Mammary epithelial cell (primary cell): Measurements from ENCODE around the gene TMEM205.

ENCODE experiments used
- EZH2 ChIP-seq: IDR thresholded peaks from 2 replicates; pipeline ENCODE4 v1.6.1; 2012; ENCODE audit warnings: low read length, inconsistent platforms, borderline replicate concordance
- TF ChIP-seq, protein P1 (sequence below), 2 donors: IDR thresholded peaks in 1 of 2; conservative IDR thresholded peaks in 1 of 2; 2 replicates each; pipeline ENCODE4 v1.5.1; 2011 to 2012; ENCODE audit warnings: inconsistent platforms in 2 of 2, low read length in 2 of 2, mild to moderate bottlenecking in 2 of 2, control low read depth in 1 of 2, low read depth in 1 of 2; ENCODE audit not compliant: insufficient read depth in 1 of 2; ENCODE audit errors: extremely low read depth in 1 of 2

DNA sequence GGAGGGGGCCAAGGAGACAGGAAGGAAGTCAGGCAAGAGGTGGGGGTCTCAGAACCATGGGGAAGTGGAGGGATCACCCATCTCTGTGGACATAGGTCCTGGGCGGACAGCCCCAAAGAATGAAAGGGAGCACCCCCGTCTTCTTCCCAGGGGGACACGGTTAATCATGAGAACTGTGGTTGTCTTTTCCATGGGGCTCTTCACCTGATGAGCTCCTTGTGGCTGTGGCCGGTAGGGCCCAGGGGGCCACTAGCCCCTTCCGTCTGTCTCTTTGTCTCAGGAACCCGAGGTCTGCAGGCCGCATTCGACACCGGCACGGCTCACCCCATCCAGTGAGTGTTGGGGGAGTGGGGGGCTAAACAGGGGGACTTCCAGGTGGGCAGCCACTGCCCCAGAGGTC lies 17.8 kb upstream of the TMEM205 start:
- TF ChIP-seq EZH2: no peak
- TF ChIP-seq, protein P1, sequence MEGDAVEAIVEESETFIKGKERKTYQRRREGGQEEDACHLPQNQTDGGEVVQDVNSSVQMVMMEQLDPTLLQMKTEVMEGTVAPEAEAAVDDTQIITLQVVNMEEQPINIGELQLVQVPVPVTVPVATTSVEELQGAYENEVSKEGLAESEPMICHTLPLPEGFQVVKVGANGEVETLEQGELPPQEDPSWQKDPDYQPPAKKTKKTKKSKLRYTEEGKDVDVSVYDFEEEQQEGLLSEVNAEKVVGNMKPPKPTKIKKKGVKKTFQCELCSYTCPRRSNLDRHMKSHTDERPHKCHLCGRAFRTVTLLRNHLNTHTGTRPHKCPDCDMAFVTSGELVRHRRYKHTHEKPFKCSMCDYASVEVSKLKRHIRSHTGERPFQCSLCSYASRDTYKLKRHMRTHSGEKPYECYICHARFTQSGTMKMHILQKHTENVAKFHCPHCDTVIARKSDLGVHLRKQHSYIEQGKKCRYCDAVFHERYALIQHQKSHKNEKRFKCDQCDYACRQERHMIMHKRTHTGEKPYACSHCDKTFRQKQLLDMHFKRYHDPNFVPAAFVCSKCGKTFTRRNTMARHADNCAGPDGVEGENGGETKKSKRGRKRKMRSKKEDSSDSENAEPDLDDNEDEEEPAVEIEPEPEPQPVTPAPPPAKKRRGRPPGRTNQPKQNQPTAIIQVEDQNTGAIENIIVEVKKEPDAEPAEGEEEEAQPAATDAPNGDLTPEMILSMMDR (conservative IDR thresholded peaks at IDR 0.05 in 1 of 2, IDR thresholded peaks at IDR 0.05 in 1 of 2; ENCODE audit: extremely low read depth in 1 of 2, insufficient read depth in 1 of 2, low read depth in 1 of 2, low read length in 2 of 2): no peak
